K562 (cell line): ENCODE results near the gene PCNX3. TPM values are rescaled to one million over a fixed set of nuclear protein-coding genes. Genes with fewer than 3 reads are reported as not detected.
A peak's percentile ranks its signal among the peaks of the same experiment; 100 is the strongest.

Source experiments
- ATAC-seq: fragments of 200-7000 bp; cut with Tn5 transposase; 3 replicates; pipeline ENCODE4 v1.9.1; 2020; ENCODE audit warnings: moderate library complexity
- BruUV-seq: library from RNA; stranded (reverse); fragments of 400-500 nt; replicated peaks from 2 replicates; lab custom pipeline; 2021; lab: Mats Ljungman, UMichigan
- CTCF ChIA-PET: fragments of 300-600 bp; formaldehyde crosslinking; extraction: SDS; loops from one replicate; lab custom pipeline; 2021; ENCODE audit warnings: low intra/inter-chr PET ratio; lab: Yijun Ruan, JAX
- POLR2A ChIA-PET: fragments of 300-600, 350-650 bp; sonication (Branson Sonifier 250); formaldehyde crosslinking; extraction: SDS; loops from one replicate; lab custom pipeline; 2021; ENCODE audit warnings: antibody characterized with exemption, inconsistent platforms; lab: Yijun Ruan, JAX
- DNase-seq, 4 experiments: peaks; one replicate each; pipeline versions ENCODE4 v3.0.0 to v3.0.0-alpha.2; 2011 to 2018; ENCODE audit warnings: low spot score in 3 of 4, mixed read lengths in 3 of 4; ENCODE audit errors: extremely low read depth in 1 of 4
- FAIRE-seq: peaks from 2 replicates; lab custom pipeline; 2011; peaks lifted over from hg19 to GRCh38; lab: Jason Lieb, UNC
- H2AFZ ChIP-seq: 2 replicates; pipeline ENCODE4 v1.6.0; 2011; ENCODE audit warnings: low read depth, low read length, control low read depth, inconsistent platforms
- H3K27ac ChIP-seq: fragments of 200-600 bp; 3 replicates; pipeline ENCODE4 v1.8.0; 2011; ENCODE audit warnings: low read depth, mild to moderate bottlenecking, control low read depth, inconsistent platforms, low read length, moderate library complexity, mixed read lengths; ENCODE audit errors: extremely low read depth
- H3K27me3 ChIP-seq, 2 experiments: fragments of 300-600 bp in 1 of 2; 2 replicates in 1 of 2; 3 replicates in 1 of 2; pipeline versions ENCODE4 v1.6.0 to v1.8.0; 2011; ENCODE audit warnings: inconsistent platforms in 2 of 2, low read length in 2 of 2, mild to moderate bottlenecking in 1 of 2, mixed read lengths in 1 of 2, moderate library complexity in 1 of 2; ENCODE audit not compliant: control insufficient read depth in 2 of 2, insufficient read depth in 2 of 2
- H3K36me3 ChIP-seq: fragments of 300-600 bp; 3 replicates; pipeline ENCODE4 v1.8.0; 2011; ENCODE audit warnings: mild to moderate bottlenecking, low read length, inconsistent platforms; ENCODE audit not compliant: control insufficient read depth, insufficient read depth
- H3K4me1 ChIP-seq, 2 experiments: fragments of 200-600 bp in 1 of 2; replicated peaks in 1 of 2; 2 replicates in 1 of 2; 3 replicates in 1 of 2; pipeline versions ENCODE4 v1.5.1 to v1.8.0; 2011; ENCODE audit warnings: inconsistent platforms in 2 of 2, low read length in 2 of 2, mild to moderate bottlenecking in 1 of 2, mixed read lengths in 1 of 2, moderate library complexity in 1 of 2; ENCODE audit not compliant: control insufficient read depth in 2 of 2, insufficient read depth in 2 of 2
- H3K4me2 ChIP-seq: 2 replicates; pipeline ENCODE4 v1.6.1; 2011; ENCODE audit warnings: low read length, control low read depth, inconsistent platforms, mixed read lengths; ENCODE audit not compliant: insufficient read depth
- H3K4me3 ChIP-seq: fragments of 200-600 bp; sonication (generic), shearing (Covaris generic); 2 replicates; pipeline ENCODE4 v1.5.1; 2016; ENCODE audit warnings: control low read depth, inconsistent platforms
- H3K79me2 ChIP-seq: fragments of 200-600 bp; 3 replicates; pipeline ENCODE4 v1.8.0; 2011; ENCODE audit warnings: low read length, inconsistent platforms; ENCODE audit not compliant: control insufficient read depth, insufficient read depth
- H3K9ac ChIP-seq, 2 experiments: 2 replicates each; pipeline versions ENCODE4 v1.6.0 to v1.6.1; 2011; ENCODE audit warnings: low read depth in 2 of 2, low read length in 2 of 2, control low read depth in 1 of 2, inconsistent platforms in 1 of 2, mild to moderate bottlenecking in 1 of 2, mixed read lengths in 1 of 2; ENCODE audit not compliant: insufficient read depth in 1 of 2
- H3K9me1 ChIP-seq: one replicate; pipeline ENCODE4 v1.6.0; 2011; ENCODE audit warnings: inconsistent platforms, mild to moderate bottlenecking, low read length, moderate library complexity; ENCODE audit not compliant: control insufficient read depth, insufficient read depth
- H3K9me3 ChIP-seq: replicated peaks from 2 replicates; pipeline ENCODE4 v1.5.1; 2011; ENCODE audit warnings: low read depth, low read length, inconsistent platforms; ENCODE audit not compliant: control insufficient read depth, insufficient read depth
- H4K20me1 ChIP-seq: replicated peaks from 2 replicates; pipeline ENCODE4 v1.6.1; 2011; ENCODE audit warnings: low read length, inconsistent platforms, mixed read lengths; ENCODE audit not compliant: control insufficient read depth, insufficient read depth
- E4F1 ChIP-seq: fragments of 250-450 bp; sonication (Bioruptor Pico); IDR thresholded peaks from 2 replicates; pipeline ENCODE4 v1.5.0; 2021; ENCODE audit warnings: mild to moderate bottlenecking, borderline replicate concordance
- ESRRA ChIP-seq: fragments of 450-650 bp; IDR thresholded peaks from 2 replicates; pipeline ENCODE4 v1.6.1; 2014; ENCODE audit warnings: low read depth, mild to moderate bottlenecking, moderate library complexity, borderline replicate concordance
- HOMEZ ChIP-seq: fragments of 250-450 bp; sonication (Bioruptor Pico); IDR thresholded peaks from 2 replicates; pipeline ENCODE4 v1.4.0; 2020; ENCODE audit warnings: mild to moderate bottlenecking, moderate library complexity
- PHF8 ChIP-seq: fragments of 200-600 bp; sonication (generic); IDR thresholded peaks from 2 replicates; pipeline ENCODE4 v1.6.1; 2012; ENCODE audit warnings: mixed run types, mild to moderate bottlenecking, inconsistent platforms, low read length, moderate library complexity, borderline replicate concordance
- POLR2A ChIP-seq: fragments of 450-650 bp; conservative IDR thresholded peaks from 2 replicates; pipeline ENCODE4 v1.6.1; 2016
- POLR2AphosphoS2 ChIP-seq: IDR thresholded peaks from 2 replicates; pipeline ENCODE4 v1.6.1; 2012; ENCODE audit warnings: low read length, improper control_type of control experiment
- POLR2H ChIP-seq: IDR thresholded peaks from 2 replicates; pipeline ENCODE4 v1.6.1; 2016; ENCODE audit warnings: missing genetic modification characterization, low read depth, mild to moderate bottlenecking, control low read depth, missing compliant biosample characterization, moderate library complexity
- SETDB1 ChIP-seq: IDR thresholded peaks from one replicate; pipeline ENCODE4 v1.6.1; 2012; ENCODE audit warnings: low read length, control low read depth, inconsistent platforms
- SREBF2 ChIP-seq: sonication (generic); formaldehyde crosslinking; IDR thresholded peaks from 2 replicates; pipeline ENCODE4 v1.4.0; 2020; ENCODE audit warnings: mild to moderate bottlenecking, missing genetic modification reagents
- THRB ChIP-seq: fragments of 450-650 bp; formaldehyde crosslinking; conservative IDR thresholded peaks from 2 replicates; pipeline ENCODE4 v1.4.0; 2022; ENCODE audit warnings: mild to moderate bottlenecking, missing genetic modification characterization
- XRCC4 ChIP-seq: IDR thresholded peaks from one replicate; pipeline ENCODE4 v1.6.1; 2011; ENCODE audit not compliant: insufficient read depth, insufficient read length; ENCODE audit errors: extremely low read depth
- ZBTB17 ChIP-seq: fragments of 450-650 bp; formaldehyde crosslinking; IDR thresholded peaks from 2 replicates; pipeline ENCODE4 v1.4.0; 2020; ENCODE audit warnings: mild to moderate bottlenecking
- ZC3H4 ChIP-seq: sonication (generic); formaldehyde crosslinking; IDR thresholded peaks from 2 replicates; pipeline ENCODE4 v1.9.0; 2021; ENCODE audit warnings: missing genetic modification reagents, borderline replicate concordance
- ZNF263 ChIP-seq: sonication (generic); formaldehyde crosslinking; IDR thresholded peaks from 2 replicates; pipeline ENCODE4 v1.8.0; 2022; ENCODE audit warnings: mild to moderate bottlenecking, missing genetic modification reagents, borderline replicate concordance
- ZNF584 ChIP-seq: fragments of 200-800 bp; sonication (Bioruptor generic); IDR thresholded peaks from 2 replicates; pipeline ENCODE4 v1.6.1; 2016; ENCODE audit warnings: low read depth, mild to moderate bottlenecking, missing genetic modification characterization, missing compliant biosample characterization
- WGBS: fragments of 100-300 bp; shearing (Covaris generic); methylation state at CpG from one replicate; pipeline ENCODE4 v1.1.6; 2016; ENCODE audit warnings: low coverage, mixed read lengths; ENCODE audit not compliant: insufficient coverage; ENCODE audit errors: missing lambda C conversion rate; 5-methylcytosine and 5-hydroxymethylcytosine counted together
- in situ Hi-C: fragments of 300-500 bp; cut with MboI; formaldehyde crosslinking; loops from 4 replicates; pipeline ENCODE4 v1.15.0; 2018; ENCODE audit warnings: inconsistent platforms, mixed read lengths
- intact Hi-C: fragments of 100-400 bp; cut with micrococcal nuclease; formaldehyde crosslinking; loops from 2 replicates; pipeline ENCODE4 v1.14.2; 2022
- polyA plus RNA-seq, 8 experiments: library from polyadenylated mRNA; depleted of rRNA in 4 of 8; stranded (reverse) in 5 of 8; unstranded in 3 of 8; fragments of >200 nt; fragmentation: Nextera tagmentation in 2 of 8; fragmentation: Illumina TruSeq in 1 of 8; extraction: Ambion mirVana in 2 of 8; extraction: Trizol in 1 of 8; gene quantifications; 2 replicates each; pipeline versions ENCODE4 v1.2.1 to v1.2.3, GENCODE V29; 2011 to 2014; ENCODE audit warnings: inconsistent platforms in 1 of 8, missing spikeins in 1 of 8
- total RNA-seq, 7 experiments: library from RNA; depleted of rRNA in 6 of 7; stranded (reverse); fragments of >200 nt in 6 of 7; fragmentation: Illumina TruSeq in 2 of 7; extraction: Trizol in 2 of 7; gene quantifications; 2 replicates each; pipeline versions ENCODE4 v1.2.1 to v1.2.3, GENCODE V29; 2011 to 2021; ENCODE audit warnings: low replicate concordance in 1 of 7

The PCNX3 gene
- total and polyA plus RNA-seq, 9 of the 15 experiments (the other 6 are each of a cell fraction or from before 2014, with no cell fraction given) = 0.11 to 47.8 (median 12.8) TPM

GRCh38 chr11:65637794-65638419, 22.3 kb downstream of the PCNX3 start, which contains the start of gene SIPA1:
Gene SIPA1, plus strand, starts transcription at chr11:65638101. Its CDS starts 2,821 bp downstream, at chr11:65640922.
- intact Hi-C loops = loop anchor here (2.0 to 5.0 kb wide), 5 partner anchors 15 to 179 kb away; partner anchors contain the start of genes MAP3K11 and PCNX3
- peak; percentile 92 for FAIRE-seq
- TF ChIP-seq ZBTB17 (CRISPR knock-in tag) = peak; percentile 73
- peak; percentile 76; the same call in 1 of the 2 replicates for TF ChIP-seq PHF8
- no peak for TF ChIP-seq SREBF2 (CRISPR knock-in tag)
- peak; percentile 84 for TF ChIP-seq POLR2A
- TF ChIP-seq XRCC4 = no peak
- TF ChIP-seq ZNF584 (CRISPR knock-in tag) = no peak
- peak; percentile 57 for TF ChIP-seq POLR2H (tag)
- no peak for TF ChIP-seq THRB (CRISPR knock-in tag)
- TF ChIP-seq ESRRA = 0 out of 2 replicates have a peak, but pooled peaks have one; percentile 12
- no peak for TF ChIP-seq HOMEZ (CRISPR knock-in tag)
- TF ChIP-seq SETDB1 = peak; percentile 57
- TF ChIP-seq E4F1 (CRISPR knock-in tag) = no peak
- peak; percentile 63; the same call in 1 of the 2 replicates for TF ChIP-seq POLR2AphosphoS2
- TF ChIP-seq ZC3H4 (CRISPR knock-in tag) = no peak
- TF ChIP-seq ZNF263 (CRISPR knock-in tag) = peak; percentile 72; the same call in 1 of the 2 replicates

More at GRCh38 chr11:65637794-65638419, 22.3 kb downstream of the PCNX3 start, which contains the start of gene SIPA1:
- Histone ChIP-seq H3K4me2 (peak within 1 kb of the TSS; percentile 96), H3K79me2 (peaks cover 20% of the 10 kb centered on the region), H3K36me3 (peaks cover 72% of the 10 kb centered on the region; the same call in 2 of the 3 replicates), H4K20me1 (peaks cover 3% of the 10 kb centered on the region; the same call in 1 of the 2 replicates), H2AFZ (peak within 1 kb of the TSS; percentile 79), H3K9ac (peak within 1 kb of the TSS; percentile 89 to 96), H3K4me3 (peak within 1 kb of the TSS; percentile 85), H3K9me1 (peaks cover 8% of the 10 kb centered on the region), H3K4me1 (peaks cover 32 to 95% of the 10 kb centered on the region in 2 experiments), H3K27ac (peak within 1 kb of the TSS; percentile 93), H3K9me3 (no peaks in the 10 kb centered on the region), H3K27me3 (no peaks in the 10 kb centered on the region)
- 5% methylated on average over 28 of the region's 46 CpGs for WGBS
- no TSS peak for BruUV-seq
- ATAC-seq (peak; percentile 87), DNase-seq (peak; percentile 84 to 93 (median 87))
- POLR2A ChIA-PET = interaction anchor here (0.7 to 6.2 kb wide), 8 partner anchors 11 to 74 kb away, joined by 3 to 56 read pairs (median 4); partner anchors contain the start of genes KAT5, MAP3K11 and RELA
- CTCF ChIA-PET = no interaction called here
- in situ Hi-C loops = no loop called here
